ENCODE data around the gene GLMN.

GLMN gene

DNA sequence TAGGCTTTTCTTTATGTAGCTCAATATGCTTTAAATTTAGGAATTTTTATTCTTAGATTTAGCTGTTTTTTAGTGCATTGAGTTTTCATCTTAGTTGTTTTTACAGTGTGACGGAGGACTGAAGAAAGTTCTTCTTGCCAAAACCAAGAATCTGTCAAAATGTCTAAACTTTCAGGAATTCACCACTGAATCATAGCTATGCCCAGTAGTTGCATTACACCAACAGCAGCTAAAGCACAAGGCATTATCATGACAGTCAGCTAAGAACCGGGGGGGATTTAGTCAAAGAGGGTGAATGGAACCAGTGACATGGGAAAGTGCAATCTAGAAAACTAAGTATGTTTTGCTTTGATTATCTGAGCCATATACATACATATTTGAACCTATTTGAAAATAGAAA, 87.6 kb downstream of the GLMN start:
- no peaks in the 10 kb centered on the region for H3K79me2 ChIP-seq (ENCODE audit: control insufficient read depth, low read length)
- no peak overlapping the region for H3K27ac ChIP-seq (ENCODE audit: low read depth, low read length)
- H3K4me1 ChIP-seq (ENCODE audit: control insufficient read depth, low read length), result no peaks in the 10 kb centered on the region
- H4K20me1 ChIP-seq (ENCODE audit: control insufficient read depth, insufficient read depth, low read depth, low read length), result no peaks in the 10 kb centered on the region
- no peak overlapping the region for H3K4me2 ChIP-seq (ENCODE audit: low read length)
- no peaks in the 10 kb centered on the region for H3F3A ChIP-seq (ENCODE audit: control insufficient read depth, insufficient read depth)
- H3K9me3 ChIP-seq (ENCODE audit: control insufficient read depth, insufficient read depth, low read length), result 0 out of 2 replicates have a peak, but pooled peaks cover 3% of the 10 kb centered on the region
- H3K36me3 ChIP-seq (ENCODE audit: control insufficient read depth, low read length), result no peaks in the 10 kb centered on the region
- TF ChIP-seq, protein P1, sequence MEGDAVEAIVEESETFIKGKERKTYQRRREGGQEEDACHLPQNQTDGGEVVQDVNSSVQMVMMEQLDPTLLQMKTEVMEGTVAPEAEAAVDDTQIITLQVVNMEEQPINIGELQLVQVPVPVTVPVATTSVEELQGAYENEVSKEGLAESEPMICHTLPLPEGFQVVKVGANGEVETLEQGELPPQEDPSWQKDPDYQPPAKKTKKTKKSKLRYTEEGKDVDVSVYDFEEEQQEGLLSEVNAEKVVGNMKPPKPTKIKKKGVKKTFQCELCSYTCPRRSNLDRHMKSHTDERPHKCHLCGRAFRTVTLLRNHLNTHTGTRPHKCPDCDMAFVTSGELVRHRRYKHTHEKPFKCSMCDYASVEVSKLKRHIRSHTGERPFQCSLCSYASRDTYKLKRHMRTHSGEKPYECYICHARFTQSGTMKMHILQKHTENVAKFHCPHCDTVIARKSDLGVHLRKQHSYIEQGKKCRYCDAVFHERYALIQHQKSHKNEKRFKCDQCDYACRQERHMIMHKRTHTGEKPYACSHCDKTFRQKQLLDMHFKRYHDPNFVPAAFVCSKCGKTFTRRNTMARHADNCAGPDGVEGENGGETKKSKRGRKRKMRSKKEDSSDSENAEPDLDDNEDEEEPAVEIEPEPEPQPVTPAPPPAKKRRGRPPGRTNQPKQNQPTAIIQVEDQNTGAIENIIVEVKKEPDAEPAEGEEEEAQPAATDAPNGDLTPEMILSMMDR (IDR thresholded peaks at IDR 0.05; ENCODE audit: low read depth, low read length, poor library complexity, severe bottlenecking), result no peak
- TF ChIP-seq EZH2phosphoT487 (IDR thresholded peaks at IDR 0.05; ENCODE audit: borderline replicate concordance, low read length), result no peak
- H3K9me2 ChIP-seq (replicated peaks; ENCODE audit: control insufficient read depth, low read length), result no peaks in the 10 kb centered on the region
- no peak overlapping the region for H3K4me3 ChIP-seq (ENCODE audit: low read length)
- H3K27me3 ChIP-seq (ENCODE audit: control insufficient read depth, low read length), result no peaks in the 10 kb centered on the region

DNA sequence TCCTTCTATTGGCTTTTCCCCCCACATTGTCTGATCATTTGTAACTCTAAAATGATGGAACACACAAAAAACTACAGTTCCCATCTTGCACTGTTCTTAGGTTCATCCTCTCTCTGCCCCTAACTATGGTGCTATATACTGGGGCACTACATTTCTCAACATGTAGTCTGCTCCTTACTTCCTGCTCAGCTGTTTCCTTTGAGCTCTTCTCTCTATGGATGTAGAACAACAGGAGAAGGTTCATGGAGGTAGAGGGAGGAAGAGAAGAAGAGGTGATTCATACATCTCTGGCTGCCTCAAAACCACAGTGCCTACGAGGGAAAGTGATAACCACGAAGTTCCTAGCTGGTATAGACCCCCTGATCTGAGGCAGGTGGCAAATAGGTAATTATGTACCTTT, 88.1 kb downstream of the GLMN start:
- Histone ChIP-seq H3K9me3 (ENCODE audit: control insufficient read depth, insufficient read depth, low read length) (0 out of 2 replicates have a peak, but pooled peaks cover 3% of the 10 kb centered on the region), H3F3A (ENCODE audit: control insufficient read depth, insufficient read depth) (no peaks in the 10 kb centered on the region), H3K4me3 (ENCODE audit: low read length) (no peak overlapping the region), H3K36me3 (ENCODE audit: control insufficient read depth, low read length) (no peaks in the 10 kb centered on the region), H3K27ac (ENCODE audit: low read depth, low read length) (no peak overlapping the region), H3K79me2 (ENCODE audit: control insufficient read depth, low read length) (no peaks in the 10 kb centered on the region), H3K4me2 (ENCODE audit: low read length) (no peak overlapping the region), H3K9me2 (replicated peaks; ENCODE audit: control insufficient read depth, low read length) (no peaks in the 10 kb centered on the region), H4K20me1 (ENCODE audit: control insufficient read depth, insufficient read depth, low read depth, low read length) (no peaks in the 10 kb centered on the region), H3K27me3 (ENCODE audit: control insufficient read depth, low read length) (no peaks in the 10 kb centered on the region), H3K4me1 (ENCODE audit: control insufficient read depth, low read length) (no peaks in the 10 kb centered on the region)
- TF ChIP-seq, protein P1 (IDR thresholded peaks at IDR 0.05; ENCODE audit: low read depth, low read length, poor library complexity, severe bottlenecking), result no peak
- no peak for TF ChIP-seq EZH2phosphoT487 (IDR thresholded peaks at IDR 0.05; ENCODE audit: borderline replicate concordance, low read length)

DNA sequence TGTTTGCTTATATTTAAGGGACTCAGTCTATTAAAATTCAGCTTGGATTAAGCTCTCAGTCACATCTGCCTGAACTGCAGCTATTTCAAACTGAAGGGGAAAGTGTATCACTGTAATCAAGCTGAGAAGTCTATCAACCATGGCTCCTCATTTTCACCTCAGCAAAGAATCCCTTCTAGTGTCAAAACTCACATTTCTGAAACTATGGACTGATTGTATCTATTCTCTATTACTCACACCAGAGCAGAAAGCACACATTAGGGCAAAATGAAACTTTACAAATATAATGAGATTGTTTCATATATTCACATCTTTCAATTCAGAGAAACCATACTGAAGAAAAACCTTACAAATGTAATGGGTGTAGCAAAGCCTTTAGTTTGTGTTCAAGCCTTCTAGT, 95.7 kb downstream of the GLMN start:
- Histone ChIP-seq H3K36me3 (ENCODE audit: control insufficient read depth, low read length) (no peaks in the 10 kb centered on the region), H3K27ac (ENCODE audit: low read depth, low read length) (no peak overlapping the region), H3K9me3 (ENCODE audit: control insufficient read depth, insufficient read depth, low read length) (0 out of 2 replicates have a peak, but pooled peaks cover 3% of the 10 kb centered on the region), H3F3A (ENCODE audit: control insufficient read depth, insufficient read depth) (no peaks in the 10 kb centered on the region), H3K79me2 (ENCODE audit: control insufficient read depth, low read length) (no peaks in the 10 kb centered on the region), H3K4me1 (ENCODE audit: control insufficient read depth, low read length) (peaks cover 5% of the 10 kb centered on the region), H4K20me1 (ENCODE audit: control insufficient read depth, insufficient read depth, low read depth, low read length) (no peaks in the 10 kb centered on the region), H3K4me2 (ENCODE audit: low read length) (no peak overlapping the region), H3K9me2 (replicated peaks; ENCODE audit: control insufficient read depth, low read length) (no peaks in the 10 kb centered on the region), H3K27me3 (ENCODE audit: control insufficient read depth, low read length) (no peaks in the 10 kb centered on the region), H3K4me3 (ENCODE audit: low read length) (no peak overlapping the region)
- TF ChIP-seq, protein P1 (IDR thresholded peaks at IDR 0.05; ENCODE audit: low read depth, low read length, poor library complexity, severe bottlenecking), result no peak
- TF ChIP-seq EZH2phosphoT487 (IDR thresholded peaks at IDR 0.05; ENCODE audit: borderline replicate concordance, low read length), result no peak

All from DOHH2 (cell line).